ENCODE measurements around the gene TOMM20. TPM values are rescaled to one million over a fixed set of nuclear protein-coding genes. Genes with fewer than 3 reads are reported as not detected.

TOMM20 gene
- total RNA-seq, 2 experiments from 2014 or later = 155 to 192 TPM

DNA sequence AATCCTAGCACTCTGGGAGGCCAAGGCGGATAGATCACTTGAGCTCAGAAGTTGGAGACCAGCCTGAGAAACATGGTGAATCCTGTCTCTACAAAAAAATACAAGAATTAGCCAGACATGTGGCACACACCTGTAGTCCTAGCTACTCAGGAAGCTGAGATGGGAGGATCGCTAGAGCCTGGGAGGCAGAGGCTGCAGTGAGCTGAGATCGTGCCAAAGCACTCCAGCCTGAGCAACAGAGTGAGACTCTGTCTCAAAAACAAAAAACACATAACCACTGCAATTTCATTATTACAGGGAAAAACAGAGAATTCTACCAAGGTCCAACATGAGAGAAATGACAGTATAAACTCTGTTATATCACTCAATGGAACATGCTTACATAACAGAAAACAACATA lies 4.4 kb upstream of the TOMM20 start:
- CTCF ChIA-PET = no interaction called here
- Mint-ChIP-seq H3K36me3 (ENCODE audit: low read depth) (peaks cover 31% of the 10 kb centered on the region), H3K9me3 (no peaks in the 10 kb centered on the region), H3K27ac (peak overlapping the region; percentile 55), H3K4me3 (no peak overlapping the region), H3K27me3 (ENCODE audit: low read depth) (no peaks in the 10 kb centered on the region), H3K4me1 (ENCODE audit: low read depth) (peaks cover 8% of the 10 kb centered on the region)
- intact Hi-C loops (cut with micrococcal nuclease) = no loop called here
- DNase-seq = no peak

DNA sequence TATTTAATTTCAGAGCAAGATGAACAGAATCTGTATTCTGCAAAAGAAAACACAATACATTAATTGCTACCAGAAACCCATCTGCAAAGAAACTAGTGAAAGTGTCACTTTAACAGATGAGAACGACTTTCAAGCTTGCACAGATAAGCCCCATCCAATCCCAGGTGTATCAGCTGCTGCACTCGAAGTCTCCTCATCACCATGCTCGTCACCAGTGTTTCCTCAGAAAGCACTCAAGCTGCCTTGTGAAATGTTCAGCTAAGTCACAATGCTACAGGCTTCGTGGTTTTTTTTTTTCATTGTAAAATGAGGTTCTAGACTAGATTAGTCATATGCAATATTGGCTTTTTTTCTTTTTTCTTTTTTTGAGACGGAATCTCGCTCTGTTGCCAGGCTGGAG lies 3.3 kb upstream of the TOMM20 start:
- Mint-ChIP-seq H3K4me3 (no peak overlapping the region), H3K27ac (no peak overlapping the region), H3K9me3 (no peaks in the 10 kb centered on the region), H3K36me3 (ENCODE audit: low read depth) (peaks cover 35% of the 10 kb centered on the region), H3K4me1 (ENCODE audit: low read depth) (peaks cover 12% of the 10 kb centered on the region), H3K27me3 (ENCODE audit: low read depth) (no peaks in the 10 kb centered on the region)
- DNase-seq = no peak
- CTCF ChIA-PET = no interaction called here
- intact Hi-C loops (cut with micrococcal nuclease) = no loop called here

DNA sequence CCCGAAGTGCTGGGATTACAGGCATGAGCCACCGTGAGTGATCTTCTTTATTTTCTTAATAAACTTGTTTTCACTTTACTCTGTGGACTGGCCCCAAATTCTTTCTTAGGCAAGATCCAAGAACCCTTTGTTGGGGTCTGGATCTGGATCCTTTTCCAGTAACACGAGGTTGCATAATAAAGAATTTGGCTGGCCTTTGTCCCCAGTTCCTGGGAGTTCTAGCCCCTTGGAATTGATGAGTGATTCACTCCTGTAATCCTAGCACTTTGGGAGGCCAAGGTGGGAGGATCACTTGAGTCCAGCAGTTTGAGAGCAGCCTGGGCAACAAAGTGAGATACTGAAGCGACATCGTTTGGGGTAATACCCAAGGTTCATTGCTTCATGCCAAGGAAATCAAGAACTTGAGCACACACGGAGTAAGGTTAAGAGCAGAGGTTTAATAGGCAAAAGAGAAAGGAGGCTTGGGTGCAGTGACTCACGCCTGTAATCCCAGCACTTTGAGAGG lies 2.2 kb upstream of the TOMM20 start:
- no peaks in the 10 kb centered on the region for H3K27me3 Mint-ChIP-seq (ENCODE audit: low read depth)
- peaks cover 37% of the 10 kb centered on the region for H3K36me3 Mint-ChIP-seq (ENCODE audit: low read depth)
- H3K27ac Mint-ChIP-seq = no peak overlapping the region

DNA sequence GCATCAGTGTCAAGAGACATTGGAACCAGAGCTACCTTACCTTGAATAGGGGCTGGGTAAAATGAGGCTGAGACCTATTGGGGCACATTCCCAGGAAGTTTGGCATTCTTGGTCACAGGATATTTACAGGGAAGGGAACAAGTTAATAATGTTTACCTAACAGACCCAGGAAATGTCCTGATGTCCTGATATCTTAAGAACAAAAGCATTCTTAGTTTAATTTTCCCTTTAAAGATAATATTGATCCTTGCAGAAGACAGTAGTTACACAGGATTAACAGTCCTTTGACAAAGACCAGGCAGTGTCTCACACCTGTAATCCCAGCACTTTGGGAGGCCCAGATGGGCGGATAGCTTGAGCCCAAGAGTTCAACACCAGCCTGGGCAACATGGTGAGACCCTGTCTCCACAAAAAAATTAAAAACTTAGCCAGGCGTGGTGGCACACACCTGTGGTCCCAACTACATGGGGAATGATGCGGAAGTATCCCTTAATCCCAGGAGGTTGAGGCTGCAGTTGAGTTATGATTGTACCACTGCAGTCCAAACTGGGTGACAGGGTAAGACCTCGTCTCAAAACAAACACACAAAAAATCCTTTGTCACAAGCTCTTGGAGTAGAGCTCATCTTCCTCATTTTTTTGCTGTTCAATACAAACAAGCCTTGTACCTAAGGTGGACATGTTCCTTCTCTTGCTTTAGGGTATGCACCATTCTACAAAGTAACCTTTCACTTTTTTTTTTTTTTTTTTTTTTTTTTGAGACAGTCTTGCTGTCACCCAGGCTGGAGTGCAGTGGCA lies 1.3 kb upstream of the TOMM20 start:
- Mint-ChIP-seq H3K4me1 (ENCODE audit: low read depth) (peaks cover 30% of the 10 kb centered on the region), H3K9me3 (no peaks in the 10 kb centered on the region), H3K36me3 (ENCODE audit: low read depth) (peaks cover 31% of the 10 kb centered on the region), H3K27ac (peak overlapping the region; percentile 94), H3K4me3 (no peak overlapping the region), H3K27me3 (ENCODE audit: low read depth) (no peaks in the 10 kb centered on the region)
- intact Hi-C loops (cut with micrococcal nuclease) = loop anchor here (2.0 to 5.0 kb wide), 3 partner anchors 122 to 1152 kb away; partner anchors contain the start of genes ERO1B and LYST
- CTCF ChIA-PET = no interaction called here
- no peak for DNase-seq

More for the DNA sequence above, 2.2 kb upstream of the TOMM20 start:
- Mint-ChIP-seq H3K4me3 (no peak overlapping the region), H3K4me1 (ENCODE audit: low read depth) (peaks cover 23% of the 10 kb centered on the region), H3K9me3 (no peaks in the 10 kb centered on the region)
- intact Hi-C loops (cut with micrococcal nuclease) = no loop called here
- CTCF ChIA-PET = no interaction called here
- no peak for DNase-seq

DNA sequence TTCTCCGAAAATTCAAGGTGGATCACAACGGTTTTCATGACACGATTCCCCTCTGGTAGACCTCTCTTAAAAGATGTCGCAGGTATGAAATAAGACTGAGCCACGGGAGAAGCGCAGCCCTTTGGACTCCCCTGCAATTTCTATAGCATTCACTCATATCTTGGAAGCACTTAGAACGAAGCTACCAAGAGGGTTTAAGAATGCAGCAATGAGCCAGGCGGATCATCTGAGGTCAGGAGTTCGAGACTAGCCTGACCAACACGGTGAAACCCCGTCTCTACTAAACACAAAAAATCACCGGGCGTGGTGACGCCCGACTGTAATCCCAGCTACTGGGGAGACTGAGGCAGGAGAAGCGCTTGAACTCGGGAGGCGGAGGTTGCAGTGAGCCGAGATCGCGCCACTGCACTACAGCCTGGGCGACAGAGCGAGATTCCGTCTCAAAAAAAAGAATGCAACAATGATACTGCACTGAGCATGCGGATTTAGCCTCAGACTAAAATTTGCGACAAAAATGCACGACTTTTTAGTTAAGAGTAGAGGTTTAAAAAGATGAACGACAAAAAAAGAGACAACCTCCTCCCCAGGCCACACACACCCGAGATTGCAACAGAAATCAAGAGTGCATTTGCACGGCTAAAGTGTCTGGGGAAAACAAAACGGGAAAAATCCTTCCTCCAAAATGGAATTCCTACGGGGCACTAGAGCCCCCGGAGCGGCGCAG lies 743 bp downstream of the TOMM20 start:
- CTCF ChIA-PET = interaction anchor here (1.9 kb wide), 1 partner anchor 23 kb away, joined by 9 read pairs; no protein-coding TSS in a partner anchor
- Mint-ChIP-seq H3K4me3 (peak overlapping the region; percentile 96), H3K27ac (peak overlapping the region; percentile 94), H3K9me3 (no peaks in the 10 kb centered on the region), H3K4me1 (ENCODE audit: low read depth) (peaks cover 46% of the 10 kb centered on the region), H3K27me3 (ENCODE audit: low read depth) (no peaks in the 10 kb centered on the region), H3K36me3 (ENCODE audit: low read depth) (peaks cover 32% of the 10 kb centered on the region)
- DNase-seq = peak; percentile 44
- intact Hi-C loops (cut with micrococcal nuclease) = loop anchor here (1.0 to 5.0 kb wide), 9 partner anchors 24 to 1154 kb away; partner anchors contain the start of genes ARID4B, B3GALNT2, ERO1B and GGPS1

DNA sequence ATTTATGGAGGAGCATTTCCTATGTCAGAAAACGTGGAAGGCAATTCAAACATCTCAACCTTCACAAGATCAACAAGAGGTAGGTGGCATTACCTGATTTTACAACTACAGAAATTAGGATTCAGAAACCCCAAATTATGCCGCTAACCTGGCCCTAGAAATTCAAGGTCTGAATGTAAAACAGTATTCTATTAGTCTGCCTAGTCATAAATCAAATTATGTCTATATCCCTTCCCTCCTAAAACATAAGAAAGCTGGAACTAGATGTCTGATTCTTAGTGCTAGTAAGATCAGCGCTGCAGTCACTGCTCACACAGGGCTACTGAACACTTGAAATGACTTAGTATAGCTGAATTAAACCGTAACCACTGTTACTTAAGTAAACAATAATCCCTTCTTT lies 1.4 kb downstream of the TOMM20 start:
- Mint-ChIP-seq H3K9me3 (no peaks in the 10 kb centered on the region), H3K27ac (peak overlapping the region; percentile 94), H3K4me1 (ENCODE audit: low read depth) (peaks cover 50% of the 10 kb centered on the region), H3K27me3 (ENCODE audit: low read depth) (no peaks in the 10 kb centered on the region), H3K36me3 (ENCODE audit: low read depth) (peaks cover 36% of the 10 kb centered on the region), H3K4me3 (peak overlapping the region; percentile 96)
- intact Hi-C loops (cut with micrococcal nuclease) = loop anchor here (5.0 kb wide), 2 partner anchors 125 to 1155 kb away; partner anchors contain the start of gene ERO1B
- CTCF ChIA-PET = interaction anchor here (0.7 to 1.9 kb wide), 3 partner anchors 12 to 27 kb away, joined by 3 to 9 read pairs (median 3); no protein-coding TSS in a partner anchor
- DNase-seq = no peak

DNA sequence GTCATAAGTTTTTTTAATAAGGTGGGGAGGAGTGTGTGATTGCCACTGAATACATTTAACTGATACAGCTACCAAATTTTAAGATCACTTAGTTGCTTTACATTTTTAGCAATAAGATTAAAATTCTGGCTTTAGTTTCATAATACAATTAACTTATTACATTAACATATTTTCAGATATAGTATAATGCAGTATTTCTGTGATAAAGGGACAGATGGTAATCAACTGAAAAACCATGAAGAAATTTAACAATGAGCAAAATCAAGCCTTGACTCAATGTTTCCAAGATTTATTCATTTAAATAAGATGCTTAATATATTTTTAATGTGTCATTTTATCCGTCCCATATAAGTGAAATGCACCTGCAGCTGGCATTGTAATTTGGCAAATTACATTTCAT lies 4.0 kb downstream of the TOMM20 start:
- H3K36me3 Mint-ChIP-seq (ENCODE audit: low read depth) = peaks cover 45% of the 10 kb centered on the region

DNA sequence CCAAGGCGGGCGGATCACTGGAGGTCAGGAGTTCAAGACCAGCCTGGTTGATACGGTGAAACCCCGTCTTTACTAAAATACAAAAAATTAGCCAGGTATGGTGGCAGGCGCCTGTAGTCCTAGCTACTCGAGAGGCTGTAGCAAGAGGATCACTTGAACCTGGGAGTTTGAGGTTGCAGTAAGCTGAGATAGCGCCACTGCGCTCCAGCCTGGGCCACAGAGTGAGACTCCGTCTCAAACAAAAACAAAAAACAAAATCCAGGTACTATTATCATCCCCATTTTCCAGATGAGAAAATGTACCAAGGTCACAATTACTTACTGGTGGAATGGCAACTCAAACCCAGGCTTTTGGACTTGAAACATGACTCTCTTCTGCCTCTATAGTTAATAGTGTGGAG lies 4.5 kb downstream of the TOMM20 start:
- H3K4me3 Mint-ChIP-seq = peak overlapping the region; percentile 50
- H3K4me1 Mint-ChIP-seq (ENCODE audit: low read depth) = peaks cover 52% of the 10 kb centered on the region
- H3K27me3 Mint-ChIP-seq (ENCODE audit: low read depth) = no peaks in the 10 kb centered on the region
- DNase-seq = no peak
- CTCF ChIA-PET = interaction anchor here (0.9 to 1.4 kb wide), 3 partner anchors 19 to 292 kb away, joined by 3 read pairs; no protein-coding TSS in a partner anchor
- intact Hi-C loops (cut with micrococcal nuclease) = loop anchor here (1.0 kb wide), 1 partner anchor 20 kb away; no protein-coding TSS in a partner anchor
- peak overlapping the region; percentile 75 for H3K27ac Mint-ChIP-seq
- no peaks in the 10 kb centered on the region for H3K9me3 Mint-ChIP-seq
- peaks cover 46% of the 10 kb centered on the region for H3K36me3 Mint-ChIP-seq (ENCODE audit: low read depth)

More for the DNA sequence above, 4.0 kb downstream of the TOMM20 start:
- CTCF ChIA-PET = interaction anchor here (0.7 to 1.4 kb wide), 4 partner anchors 20 to 851 kb away, joined by 3 to 5 read pairs (median 3); no protein-coding TSS in a partner anchor
- peak overlapping the region; percentile 75 for H3K27ac Mint-ChIP-seq
- intact Hi-C loops (cut with micrococcal nuclease) = loop anchor here (1.0 to 5.0 kb wide), 3 partner anchors 20 to 1158 kb away; partner anchors contain the start of gene ERO1B
- no peaks in the 10 kb centered on the region for H3K27me3 Mint-ChIP-seq (ENCODE audit: low read depth)
- no peak for DNase-seq
- peaks cover 54% of the 10 kb centered on the region for H3K4me1 Mint-ChIP-seq (ENCODE audit: low read depth)
- no peaks in the 10 kb centered on the region for H3K9me3 Mint-ChIP-seq
- H3K4me3 Mint-ChIP-seq = peak overlapping the region; percentile 50

DNA sequence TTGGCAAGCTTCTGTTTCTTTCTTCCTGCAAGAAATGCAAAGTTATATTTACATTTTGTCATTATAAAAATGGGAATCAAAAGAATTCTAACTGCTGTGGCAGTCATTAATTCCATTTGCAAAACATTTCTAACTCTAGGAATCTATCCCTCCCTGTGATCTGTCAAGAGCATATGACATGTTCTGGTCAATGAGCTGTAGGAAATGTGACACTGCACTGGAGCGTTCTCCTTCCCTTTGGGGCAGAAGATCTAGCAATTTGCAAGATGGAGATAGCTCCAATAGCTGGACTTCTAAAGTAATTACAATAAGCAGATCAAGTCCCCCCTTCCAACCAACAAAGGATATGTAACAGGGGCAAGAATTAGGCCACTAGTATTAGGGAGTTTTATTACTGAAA lies 6.3 kb downstream of the TOMM20 start:
- DNase-seq = no peak
- peaks cover 52% of the 10 kb centered on the region for H3K4me1 Mint-ChIP-seq (ENCODE audit: low read depth)
- H3K27ac Mint-ChIP-seq = no peak overlapping the region

DNA sequence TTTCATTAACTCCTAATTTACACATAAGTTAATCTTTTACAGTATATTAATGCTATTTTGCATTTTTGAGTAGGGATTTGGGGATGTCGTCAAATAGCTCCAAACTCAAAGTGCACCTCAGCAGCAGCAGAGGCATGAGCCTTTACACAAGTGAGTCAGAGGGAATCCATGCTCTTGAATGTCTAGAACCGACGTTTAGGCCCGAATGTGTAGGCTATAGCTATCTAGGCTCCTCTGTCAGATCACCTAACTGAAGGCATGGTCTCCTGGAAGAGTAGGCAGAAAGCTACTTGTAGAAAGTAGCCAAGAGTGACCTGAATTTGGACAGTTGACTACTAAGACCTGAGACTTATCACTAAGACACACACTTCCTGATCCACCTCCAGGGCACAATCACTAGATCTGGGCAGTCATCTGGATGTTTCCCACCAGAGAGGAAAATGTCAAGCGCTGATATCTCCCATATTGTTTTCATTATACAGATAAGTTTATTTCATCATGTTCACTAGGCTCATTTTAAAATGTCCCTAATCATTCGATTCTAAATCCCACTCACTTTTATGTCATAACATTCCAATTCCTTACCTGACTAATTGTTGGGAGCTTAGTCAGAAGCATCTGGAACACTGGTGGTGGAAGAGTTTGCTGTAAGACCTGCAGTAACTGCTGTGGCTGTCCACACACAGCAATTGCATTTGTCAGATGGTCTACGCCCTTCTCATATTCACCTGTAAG lies 15.3 kb downstream of the TOMM20 start:
- no peaks in the 10 kb centered on the region for H3K9me3 Mint-ChIP-seq
- intact Hi-C loops (cut with micrococcal nuclease) = no loop called here
- H3K4me3 Mint-ChIP-seq = no peak overlapping the region
- CTCF ChIA-PET = no interaction called here
- no peaks in the 10 kb centered on the region for H3K27me3 Mint-ChIP-seq (ENCODE audit: low read depth)
- DNase-seq = no peak
- peaks cover 63% of the 10 kb centered on the region for H3K36me3 Mint-ChIP-seq (ENCODE audit: low read depth)
- H3K4me1 Mint-ChIP-seq (ENCODE audit: low read depth) = peaks cover 11% of the 10 kb centered on the region
- peak overlapping the region; percentile 59 for H3K27ac Mint-ChIP-seq

More for the DNA sequence above, 6.3 kb downstream of the TOMM20 start:
- no peaks in the 10 kb centered on the region for H3K9me3 Mint-ChIP-seq
- no peaks in the 10 kb centered on the region for H3K27me3 Mint-ChIP-seq (ENCODE audit: low read depth)
- peaks cover 51% of the 10 kb centered on the region for H3K36me3 Mint-ChIP-seq (ENCODE audit: low read depth)
- CTCF ChIA-PET = interaction anchor here (1.1 to 1.4 kb wide), 3 partner anchors 16 to 38 kb away, joined by 3 to 5 read pairs (median 5); no protein-coding TSS in a partner anchor
- H3K4me3 Mint-ChIP-seq = no peak overlapping the region
- intact Hi-C loops (cut with micrococcal nuclease) = no loop called here

DNA sequence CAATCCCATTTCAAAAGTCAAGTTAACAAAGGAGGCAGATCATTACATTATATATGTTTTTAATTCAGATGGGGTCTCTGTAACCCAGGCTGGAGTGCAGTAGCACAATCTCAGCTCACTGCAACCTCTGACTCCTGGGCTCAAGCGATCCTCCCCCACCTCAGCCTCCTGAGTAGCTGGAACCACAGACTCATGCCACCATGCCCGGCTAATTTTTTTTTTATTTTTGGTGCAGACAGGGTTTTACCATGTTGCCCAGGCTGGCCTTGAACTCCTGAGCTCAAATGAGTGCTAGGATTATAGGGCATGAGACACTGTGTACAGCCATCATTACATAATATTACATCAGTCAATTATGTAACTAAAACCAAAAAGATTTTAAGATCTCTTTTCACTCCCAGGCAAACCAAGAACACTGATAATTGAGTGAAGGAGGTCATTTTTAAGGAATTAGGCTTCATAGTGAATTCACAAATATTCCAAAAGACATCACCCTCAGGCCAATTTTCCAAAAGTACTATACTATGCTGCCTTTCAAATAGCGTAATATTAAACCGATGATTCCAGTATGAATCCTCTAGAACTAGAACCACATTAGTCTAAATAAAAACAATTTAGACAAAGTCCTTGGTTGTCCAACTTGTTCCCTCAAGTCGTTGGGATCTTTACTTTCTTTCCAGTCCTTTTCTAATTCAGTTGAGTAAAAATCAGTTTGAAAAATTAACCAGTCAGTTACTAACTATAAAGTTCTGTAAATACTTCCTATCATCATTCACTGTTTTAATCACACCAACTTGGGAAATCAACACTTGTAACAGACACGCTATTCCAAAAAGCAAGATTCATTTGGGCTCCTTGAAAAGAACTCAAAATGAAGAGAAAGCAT lies 16.1 kb downstream of the TOMM20 start:
- Mint-ChIP-seq H3K9me3 (no peaks in the 10 kb centered on the region), H3K27me3 (ENCODE audit: low read depth) (no peaks in the 10 kb centered on the region), H3K4me1 (ENCODE audit: low read depth) (peaks cover 10% of the 10 kb centered on the region), H3K36me3 (ENCODE audit: low read depth) (peaks cover 59% of the 10 kb centered on the region), H3K4me3 (no peak overlapping the region), H3K27ac (peak overlapping the region; percentile 59)
- intact Hi-C loops (cut with micrococcal nuclease) = no loop called here
- CTCF ChIA-PET = no interaction called here
- DNase-seq = no peak
